Endothelial cell (in vitro differentiated cells): ENCODE results near the gene SEMA3A. TPM values are rescaled to one million over a fixed set of nuclear protein-coding genes. Genes with fewer than 3 reads are reported as not detected.

Experiments
- DNase-seq: peaks from one replicate; pipeline ENCODE4 v3.0.0; 2021; ENCODE audit warnings: low spot score
- H3K27ac Mint-ChIP-seq: one replicate; pipeline ENCODE4 v1.8.0; 2021; ENCODE audit warnings: mixed read lengths, inconsistent platforms; ENCODE audit not compliant: unreplicated experiment
- H3K27me3 Mint-ChIP-seq: one replicate; pipeline ENCODE4 v1.8.0; 2021; ENCODE audit warnings: mild to moderate bottlenecking, moderate library complexity, mixed read lengths, inconsistent platforms; ENCODE audit not compliant: unreplicated experiment
- H3K36me3 Mint-ChIP-seq: one replicate; pipeline ENCODE4 v1.8.0; 2021; ENCODE audit warnings: mild to moderate bottlenecking, low read depth, mixed read lengths, inconsistent platforms; ENCODE audit not compliant: unreplicated experiment
- H3K4me1 Mint-ChIP-seq: one replicate; pipeline ENCODE4 v1.8.0; 2021; ENCODE audit warnings: mild to moderate bottlenecking, mixed read lengths, inconsistent platforms; ENCODE audit not compliant: unreplicated experiment
- H3K4me3 Mint-ChIP-seq: one replicate; pipeline ENCODE4 v1.8.0; 2021; ENCODE audit warnings: mild to moderate bottlenecking, mixed read lengths, inconsistent platforms; ENCODE audit not compliant: unreplicated experiment
- H3K9me3 Mint-ChIP-seq: one replicate; pipeline ENCODE4 v1.8.0; 2021; ENCODE audit warnings: mixed read lengths, inconsistent platforms; ENCODE audit not compliant: unreplicated experiment
- total RNA-seq: library from RNA; stranded (reverse); fragmentation: NEBNext Ultra II Directional; extraction: Animal tissue kit (Norgen Biotek cat#: 25700); gene quantifications from one replicate; pipeline ENCODE4 v1.2.1, GENCODE V29; 2021; ENCODE audit not compliant: unreplicated experiment
- TF ChIP-seq, protein P1 (sequence below): fragments of 200-600 bp; sonication (generic); IDR thresholded peaks from one replicate; pipeline ENCODE4 v1.5.0; 2021; ENCODE audit warnings: antibody characterized with exemption; ENCODE audit not compliant: unreplicated experiment

The SEMA3A gene
- total RNA-seq, 1 donor from 2014 or later, result 8.5 TPM

DNA sequence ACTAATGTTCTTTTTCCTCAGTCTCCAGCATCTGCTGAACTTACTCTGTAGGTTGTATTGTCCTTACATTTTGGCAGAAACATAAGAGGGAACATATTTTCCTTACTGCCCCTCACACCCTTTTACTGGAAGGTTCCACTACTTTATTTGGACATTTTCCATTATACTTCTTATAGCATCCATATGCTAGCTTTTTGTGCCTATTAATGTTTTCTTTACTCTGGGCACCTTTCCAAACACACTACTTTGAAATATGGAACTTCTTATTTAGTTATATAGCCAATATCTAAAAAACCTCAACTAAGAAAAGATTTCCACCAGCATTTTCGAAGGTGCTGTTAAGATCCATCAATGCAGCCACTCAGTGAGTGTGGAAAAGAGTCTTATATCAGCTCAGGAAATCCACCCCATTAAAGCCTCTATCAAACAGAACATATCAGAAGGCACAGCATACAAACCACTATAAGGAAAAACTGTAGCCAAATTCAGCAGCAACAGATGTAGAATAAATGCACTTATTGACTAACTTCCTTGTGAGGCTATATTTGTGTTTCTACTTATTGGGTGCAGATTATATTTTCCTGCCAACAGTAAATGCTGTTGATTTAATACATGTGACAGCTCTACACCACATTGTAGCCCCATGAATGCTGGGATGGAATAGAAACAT lies 273.2 kb downstream of the SEMA3A start:
- no peak for DNase-seq
- Mint-ChIP-seq H3K9me3 (no peaks in the 10 kb centered on the region), H3K27ac (no peak overlapping the region), H3K27me3 (no peaks in the 10 kb centered on the region), H3K36me3 (no peaks in the 10 kb centered on the region), H3K4me1 (no peaks in the 10 kb centered on the region), H3K4me3 (no peak overlapping the region)
- TF ChIP-seq, protein P1, sequence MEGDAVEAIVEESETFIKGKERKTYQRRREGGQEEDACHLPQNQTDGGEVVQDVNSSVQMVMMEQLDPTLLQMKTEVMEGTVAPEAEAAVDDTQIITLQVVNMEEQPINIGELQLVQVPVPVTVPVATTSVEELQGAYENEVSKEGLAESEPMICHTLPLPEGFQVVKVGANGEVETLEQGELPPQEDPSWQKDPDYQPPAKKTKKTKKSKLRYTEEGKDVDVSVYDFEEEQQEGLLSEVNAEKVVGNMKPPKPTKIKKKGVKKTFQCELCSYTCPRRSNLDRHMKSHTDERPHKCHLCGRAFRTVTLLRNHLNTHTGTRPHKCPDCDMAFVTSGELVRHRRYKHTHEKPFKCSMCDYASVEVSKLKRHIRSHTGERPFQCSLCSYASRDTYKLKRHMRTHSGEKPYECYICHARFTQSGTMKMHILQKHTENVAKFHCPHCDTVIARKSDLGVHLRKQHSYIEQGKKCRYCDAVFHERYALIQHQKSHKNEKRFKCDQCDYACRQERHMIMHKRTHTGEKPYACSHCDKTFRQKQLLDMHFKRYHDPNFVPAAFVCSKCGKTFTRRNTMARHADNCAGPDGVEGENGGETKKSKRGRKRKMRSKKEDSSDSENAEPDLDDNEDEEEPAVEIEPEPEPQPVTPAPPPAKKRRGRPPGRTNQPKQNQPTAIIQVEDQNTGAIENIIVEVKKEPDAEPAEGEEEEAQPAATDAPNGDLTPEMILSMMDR, result no peak

DNA sequence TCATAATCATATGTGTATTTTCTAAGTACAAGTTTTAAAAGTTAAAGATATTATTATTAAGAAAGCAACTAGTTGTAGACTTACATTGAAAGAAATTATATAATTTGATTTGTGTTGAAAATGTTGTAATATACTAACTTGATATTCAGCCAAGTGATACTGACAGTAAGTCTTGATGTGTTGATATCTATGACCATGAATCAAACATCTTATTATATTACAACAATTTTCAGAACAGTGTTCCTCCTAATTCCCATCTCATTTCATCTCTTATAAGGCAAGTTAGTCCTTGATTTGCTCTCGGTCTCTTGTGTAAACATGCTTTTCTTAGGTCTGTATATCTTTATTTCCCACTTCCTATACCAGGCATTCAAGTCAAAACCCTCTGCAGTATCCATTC lies 276.4 kb downstream of the SEMA3A start:
- H3K27ac Mint-ChIP-seq, result no peak overlapping the region
- no peak overlapping the region for H3K4me3 Mint-ChIP-seq
- TF ChIP-seq, protein P1, result no peak
- DNase-seq, result no peak
- H3K36me3 Mint-ChIP-seq, result no peaks in the 10 kb centered on the region
- H3K9me3 Mint-ChIP-seq, result no peaks in the 10 kb centered on the region
- H3K27me3 Mint-ChIP-seq, result no peaks in the 10 kb centered on the region
- no peaks in the 10 kb centered on the region for H3K4me1 Mint-ChIP-seq

- TF ChIP-seq, protein P1, result no peak
- H3K9me3 Mint-ChIP-seq, result no peaks in the 10 kb centered on the region
- H3K4me3 Mint-ChIP-seq, result no peak overlapping the region
- no peaks in the 10 kb centered on the region for H3K36me3 Mint-ChIP-seq
- no peaks in the 10 kb centered on the region for H3K4me1 Mint-ChIP-seq
- H3K27me3 Mint-ChIP-seq, result no peaks in the 10 kb centered on the region
- no peak for DNase-seq
- H3K27ac Mint-ChIP-seq, result no peak overlapping the region
These were observed 281.4 kb downstream of the SEMA3A start for GRCh38 chr7:83913174-83913573.

- H3K27ac Mint-ChIP-seq, result no peak overlapping the region
- peaks cover 7% of the 10 kb centered on the region for H3K4me1 Mint-ChIP-seq
- no peaks in the 10 kb centered on the region for H3K36me3 Mint-ChIP-seq
- TF ChIP-seq, protein P1, result no peak
- DNase-seq, result no peak
- no peaks in the 10 kb centered on the region for H3K27me3 Mint-ChIP-seq
- H3K4me3 Mint-ChIP-seq, result no peak overlapping the region
- no peaks in the 10 kb centered on the region for H3K9me3 Mint-ChIP-seq
These were observed 286.1 kb downstream of the SEMA3A start for GRCh38 chr7:83908526-83908925.
